H1 (cell line): Measurements from ENCODE around the gene NEK9. TPM values are rescaled to one million over a fixed set of nuclear protein-coding genes. Genes with fewer than 3 reads are reported as not detected.

Source experiments
- CTCF ChIA-PET: fragments of 300-600 bp; sonication (Branson Sonifier 250); formaldehyde crosslinking; loops from one replicate; lab custom pipeline; 2021; ENCODE audit not compliant: partially characterized antibody; lab: Charles Lee
- POLR2A ChIA-PET: fragments of 300-600 bp; sonication (Branson Sonifier 250); formaldehyde crosslinking; loops from one replicate; lab custom pipeline; 2021; ENCODE audit warnings: inconsistent platforms; ENCODE audit not compliant: partially characterized antibody; lab: Charles Lee
- DNase-seq, 2 experiments: peaks; one replicate each; pipeline versions ENCODE4 v3.0.0 to v3.0.0-alpha.2; 2010 to 2022; ENCODE audit warnings: low spot score in 2 of 2, low read depth in 1 of 2, mixed read lengths in 1 of 2
- FAIRE-seq: peaks from 2 replicates; lab custom pipeline; 2011; peaks lifted over from hg19 to GRCh38; lab: Jason Lieb, UNC
- H2AFZ ChIP-seq: 2 replicates; pipeline ENCODE4 v1.8.1; 2012; ENCODE audit warnings: low read length, inconsistent platforms
- H2AK5ac ChIP-seq: 2 replicates; pipeline ENCODE4 v1.6.1; 2013; ENCODE audit warnings: low read depth, low read length
- H2BK120ac ChIP-seq: replicated peaks from 2 replicates; pipeline ENCODE3; 2013; ENCODE audit warnings: low read depth, low read length, inconsistent platforms
- H2BK12ac ChIP-seq: 2 replicates; pipeline ENCODE4 v1.6.1; 2013; ENCODE audit warnings: low read depth, low read length
- H2BK15ac ChIP-seq: 2 replicates; pipeline ENCODE4 v1.6.1; 2013; ENCODE audit warnings: low read length
- H2BK20ac ChIP-seq: 2 replicates; pipeline ENCODE4 v1.6.1; 2013; ENCODE audit warnings: low read length
- H2BK5ac ChIP-seq: 2 replicates; pipeline ENCODE4 v1.6.1; 2013; ENCODE audit warnings: low read depth, low read length
- H3K14ac ChIP-seq: 2 replicates; pipeline ENCODE4 v1.6.1; 2013; ENCODE audit warnings: inconsistent platforms; ENCODE audit not compliant: insufficient read length
- H3K18ac ChIP-seq: 2 replicates; pipeline ENCODE4 v1.6.1; 2013; ENCODE audit warnings: low read length; ENCODE audit errors: extremely low read depth
- H3K23ac ChIP-seq: 2 replicates; pipeline ENCODE4 v1.6.1; 2013; ENCODE audit warnings: inconsistent platforms; ENCODE audit not compliant: insufficient read length
- H3K23me2 ChIP-seq: 2 replicates; pipeline ENCODE4 v1.6.1; 2013; ENCODE audit warnings: low read depth, low read length
- H3K27ac ChIP-seq: 2 replicates; pipeline ENCODE4 v1.6.1; 2011; ENCODE audit warnings: low read depth, low read length, inconsistent platforms
- H3K27me3 ChIP-seq, 4 experiments: replicated peaks in 1 of 4; 1 replicate in 1 of 4; 2 replicates in 3 of 4; pipeline versions ENCODE4 v1.6.1 to v1.8.1; 2011 to 2013; ENCODE audit warnings: low read length in 3 of 4, mild to moderate bottlenecking in 3 of 4, inconsistent platforms in 2 of 4, mixed read lengths in 2 of 4, moderate library complexity in 1 of 4; ENCODE audit not compliant: control insufficient read depth in 3 of 4, insufficient read depth in 3 of 4; ENCODE audit errors: extremely low read depth in 1 of 4
- H3K36me3 ChIP-seq, 4 experiments: 2 replicates each; pipeline versions ENCODE4 v1.6.1 to v1.8.1; 2011 to 2013; ENCODE audit warnings: mild to moderate bottlenecking in 4 of 4, low read length in 3 of 4, moderate library complexity in 2 of 4, control low read depth in 1 of 4, inconsistent platforms in 1 of 4; ENCODE audit not compliant: insufficient read depth in 4 of 4, control insufficient read depth in 2 of 4
- H3K4ac ChIP-seq: replicated peaks from 2 replicates; pipeline ENCODE3; 2013; ENCODE audit warnings: low read length, low read depth, mixed read lengths, inconsistent platforms; ENCODE audit not compliant: insufficient read length
- H3K4me1 ChIP-seq, 4 experiments: replicated peaks in 1 of 4; 1 replicate in 1 of 4; 2 replicates in 3 of 4; pipeline versions ENCODE4 v1.6.1 to v1.8.1; 2011 to 2013; ENCODE audit warnings: low read length in 3 of 4, inconsistent platforms in 2 of 4, mixed read lengths in 1 of 4; ENCODE audit not compliant: insufficient read depth in 4 of 4, control insufficient read depth in 3 of 4
- H3K4me2 ChIP-seq, 2 experiments: 2 replicates each; pipeline versions ENCODE4 v1.6.1 to v1.8.1; 2011 to 2013; ENCODE audit warnings: low read depth in 2 of 2, low read length in 2 of 2, control low read depth in 1 of 2, inconsistent platforms in 1 of 2, mild to moderate bottlenecking in 1 of 2; ENCODE audit not compliant: insufficient read depth in 1 of 2
- H3K4me3 ChIP-seq, 4 experiments: fragments of 200-600, 300-600 bp in 1 of 4; sonication (generic), shearing (Covaris generic), sonication (Bioruptor Twin) in 1 of 4; 2 replicates each; pipeline versions ENCODE4 v1.5.1 to v1.8.1; 2011 to 2016; ENCODE audit warnings: low read length in 4 of 4, low read depth in 3 of 4, control low read depth in 2 of 4, inconsistent platforms in 2 of 4, mild to moderate bottlenecking in 2 of 4, mixed read lengths in 1 of 4, moderate library complexity in 1 of 4; ENCODE audit not compliant: insufficient read depth in 2 of 4; ENCODE audit errors: extremely low read depth in 1 of 4
- H3K56ac ChIP-seq: replicated peaks from 2 replicates; pipeline ENCODE3; 2013; ENCODE audit warnings: low read depth, mild to moderate bottlenecking, mixed read lengths, low read length, inconsistent platforms; ENCODE audit not compliant: insufficient read length
- H3K79me1 ChIP-seq: 2 replicates; pipeline ENCODE4 v1.6.1; 2013; ENCODE audit warnings: low read depth, low read length, control low read depth
- H3K79me2 ChIP-seq, 2 experiments: 2 replicates each; pipeline versions ENCODE4 v1.6.1 to v1.8.1; 2012 to 2013; ENCODE audit warnings: low read length in 2 of 2, mild to moderate bottlenecking in 2 of 2, inconsistent platforms in 1 of 2; ENCODE audit not compliant: insufficient read depth in 2 of 2, control insufficient read depth in 1 of 2
- H3K9ac ChIP-seq, 4 experiments: replicated peaks in 1 of 4; 1 replicate in 1 of 4; 2 replicates in 3 of 4; pipeline versions ENCODE4 v1.6.1 to v1.8.1; 2011 to 2013; ENCODE audit warnings: low read depth in 3 of 4, low read length in 3 of 4, control low read depth in 2 of 4, mild to moderate bottlenecking in 2 of 4, moderate library complexity in 2 of 4, inconsistent platforms in 1 of 4; ENCODE audit errors: extremely low read depth in 1 of 4
- H3K9me3 ChIP-seq, 2 experiments: 2 replicates each; pipeline versions ENCODE4 v1.6.1 to v1.8.1; 2012 to 2013; ENCODE audit warnings: mild to moderate bottlenecking in 2 of 2, moderate library complexity in 2 of 2, control low read depth in 1 of 2, inconsistent platforms in 1 of 2, low read depth in 1 of 2, low read length in 1 of 2, mixed read lengths in 1 of 2; ENCODE audit not compliant: insufficient read depth in 2 of 2
- H4K20me1 ChIP-seq, 2 experiments: replicated peaks in 1 of 2; 2 replicates each; pipeline versions ENCODE3 to v1.8.1; 2011 to 2013; ENCODE audit warnings: inconsistent platforms in 2 of 2, low read length in 2 of 2, mild to moderate bottlenecking in 1 of 2; ENCODE audit not compliant: insufficient read depth in 2 of 2, control insufficient read depth in 1 of 2
- H4K5ac ChIP-seq: 2 replicates; pipeline ENCODE4 v1.6.1; 2013; ENCODE audit warnings: low read length, low read depth, mixed read lengths, inconsistent platforms; ENCODE audit not compliant: insufficient read length
- H4K8ac ChIP-seq: 2 replicates; pipeline ENCODE4 v1.8.0; 2013; ENCODE audit warnings: mild to moderate bottlenecking, moderate library complexity, low read length, inconsistent platforms; ENCODE audit not compliant: insufficient read depth; ENCODE audit errors: extremely low read depth
- H4K91ac ChIP-seq: replicated peaks from 2 replicates; pipeline ENCODE3; 2013; ENCODE audit warnings: low read length, mixed read lengths, inconsistent platforms; ENCODE audit not compliant: insufficient read length
- ASH2L ChIP-seq: fragments of 200-600, 300-600 bp; sonication (generic); IDR thresholded peaks from one replicate; pipeline ENCODE4 v1.7.1; 2017; ENCODE audit warnings: low read length
- CBX5 ChIP-seq: fragments of 300-800, 300-1000 bp; sonication (generic); IDR thresholded peaks from 2 replicates; pipeline ENCODE4 v1.7.1; 2016; ENCODE audit warnings: antibody characterized with exemption, low read length, low read depth
- E2F6 ChIP-seq: IDR thresholded peaks from 2 replicates; pipeline ENCODE4 v1.6.1; 2012; ENCODE audit warnings: inconsistent platforms
- GABPA ChIP-seq: IDR thresholded peaks from 2 replicates; pipeline ENCODE4 v1.6.1; 2011; ENCODE audit warnings: mild to moderate bottlenecking, low read length, moderate library complexity, borderline replicate concordance; ENCODE audit not compliant: insufficient read depth
- GTF2F1 ChIP-seq: IDR thresholded peaks from 2 replicates; pipeline ENCODE4 v1.6.1; 2012; ENCODE audit warnings: low read depth, low read length, improper control_type of control experiment, borderline replicate concordance
- MAX ChIP-seq: IDR thresholded peaks from 2 replicates; pipeline ENCODE4 v1.6.1; 2012; ENCODE audit warnings: inconsistent platforms
- RBBP5 ChIP-seq: IDR thresholded peaks from 2 replicates; pipeline ENCODE4 v1.7.1; 2012; ENCODE audit warnings: low read depth, mild to moderate bottlenecking, inconsistent platforms, low read length, moderate library complexity, borderline replicate concordance
- RFX5 ChIP-seq: IDR thresholded peaks from 2 replicates; pipeline ENCODE4 v1.6.1; 2011; ENCODE audit warnings: low read depth, low read length, improper control_type of control experiment, borderline replicate concordance
- RNF2 ChIP-seq: fragments of 200-900, 300-1000 bp; sonication (generic); IDR thresholded peaks from 2 replicates; pipeline ENCODE4 v1.7.1; 2016; ENCODE audit warnings: borderline replicate concordance, low read depth, mild to moderate bottlenecking, antibody characterized with exemption, low read length; ENCODE audit not compliant: poor library complexity, severe bottlenecking; ENCODE audit errors: missing control alignments
- RXRA ChIP-seq: IDR thresholded peaks from 2 replicates; pipeline ENCODE4 v1.6.1; 2011; ENCODE audit warnings: low read depth, mild to moderate bottlenecking, low read length, moderate library complexity; ENCODE audit not compliant: insufficient read depth
- SUZ12 ChIP-seq: fragments of 200-600 bp; sonication (generic); IDR thresholded peaks from 2 replicates; pipeline ENCODE4 v1.6.1; 2012; ENCODE audit warnings: mild to moderate bottlenecking, inconsistent platforms, low read length, moderate library complexity, mixed read lengths
- TBP ChIP-seq: IDR thresholded peaks from 2 replicates; pipeline ENCODE4 v1.6.1; 2011; ENCODE audit warnings: low read depth, low read length, improper control_type of control experiment
- WGBS, 2 experiments: shearing (Covaris generic) in 1 of 2; methylation state at CpG; one replicate each; pipeline versions ENCODE4 v1.1.6 to v1.1.7; 2013 to 2015; ENCODE audit warnings: low lambda C conversion rate in 2 of 2, mixed read lengths in 2 of 2, inconsistent platforms in 1 of 2, low coverage in 1 of 2, missing lambda C conversion rate in 1 of 2; ENCODE audit not compliant: insufficient replicate concordance in 2 of 2, insufficient coverage in 1 of 2, insufficient read length in 1 of 2; ENCODE audit errors: extremely low coverage in 1 of 2, missing lambda C conversion rate in 1 of 2; 5-methylcytosine and 5-hydroxymethylcytosine counted together
- polyA plus RNA-seq, 7 experiments: library from polyadenylated mRNA; depleted of rRNA in 3 of 7; stranded (reverse) in 5 of 7; unstranded in 2 of 7; fragments of >200 nt in 5 of 7; fragments of 200-250 nt in 2 of 7; gene quantifications; 1 replicate in 5 of 7; 2 replicates in 1 of 7; 4 replicates in 1 of 7; pipeline versions ENCODE4 v1.2.1 to v1.2.3, GENCODE V29; 2011 to 2013; ENCODE audit warnings: missing spikeins in 2 of 7, mixed read lengths in 2 of 7
- total RNA-seq: library from RNA; stranded (reverse); fragmentation: NEBNext Ultra II Directional; extraction: Animal tissue kit (Norgen Biotek cat#: 25700); gene quantifications from 2 replicates; pipeline ENCODE4 v1.2.1, GENCODE V29; 2021

Gene NEK9
- total and polyA plus RNA-seq, 2 of the 8 experiments (the other 6 are each of a cell fraction or from before 2014, with no cell fraction given): 16.0 to 43.6 TPM

DNA sequence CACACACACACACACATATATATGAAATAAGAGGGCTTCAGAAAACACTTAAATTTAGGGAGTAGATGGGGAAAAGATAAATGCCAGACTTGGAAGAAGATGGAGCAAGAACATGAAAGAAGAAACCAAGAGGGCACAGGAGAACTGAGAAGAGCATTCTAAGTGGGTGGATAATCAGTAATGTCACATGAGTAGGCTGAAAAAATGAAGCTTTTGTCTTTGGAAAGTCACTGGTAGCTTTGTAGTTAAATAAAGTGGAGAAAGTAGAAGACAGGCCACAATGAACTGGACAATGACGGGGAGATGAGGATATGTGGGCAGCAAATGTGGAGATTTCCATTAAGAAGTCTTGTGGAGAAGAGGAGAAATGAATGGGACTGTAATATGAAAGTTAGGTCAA is 59.6 kb downstream of the NEK9 start:
- H2BK20ac ChIP-seq: no peak overlapping the region
- peaks cover 0 to 19% of the 10 kb centered on the region in 2 experiments; a peak in 2 of 4 replicates for H3K79me2 ChIP-seq
- no peak overlapping the region for H2AFZ ChIP-seq
- no peak overlapping the region for H3K27ac ChIP-seq
- peaks cover 7% of the 10 kb centered on the region for H3K79me1 ChIP-seq
- peak overlapping the region in 1 of 2 experiments; percentile 6; a peak in 2 of 4 replicates for H3K4me2 ChIP-seq
- no peak overlapping the region for H3K56ac ChIP-seq
- DNase-seq (no peak), FAIRE-seq (no peak)
- H4K91ac ChIP-seq: no peak overlapping the region
- H3K14ac ChIP-seq: no peak overlapping the region
- no peak overlapping the region for H2BK12ac ChIP-seq
- H3K4ac ChIP-seq: no peak overlapping the region
- no peak overlapping the region for H2AK5ac ChIP-seq
- H3K9ac ChIP-seq: no peak overlapping the region
- no peak overlapping the region for H4K8ac ChIP-seq
- no peaks in the 10 kb centered on the region for H4K20me1 ChIP-seq
- H3K36me3 ChIP-seq: no peaks in the 10 kb centered on the region
- H3K4me1 ChIP-seq: peaks cover 0 to 3% (median under 1%) of the 10 kb centered on the region in 4 experiments; a peak in 2 of 7 replicates
- H2BK120ac ChIP-seq: no peak overlapping the region
- H3K18ac ChIP-seq: no peak overlapping the region
- H3K4me3 ChIP-seq: no peak overlapping the region
- no peak overlapping the region for H2BK5ac ChIP-seq
- H3K9me3 ChIP-seq: no peaks in the 10 kb centered on the region
- WGBS, 2 experiments: 83% methylated on average over 1 of the region's 1 CpG; no CpG with 5 or more reads in 1 of the 2 experiments
- H4K5ac ChIP-seq: no peak overlapping the region
- peaks cover 14% of the 10 kb centered on the region for H3K23me2 ChIP-seq
- POLR2A ChIA-PET: interaction anchor here (1.0 to 3.9 kb wide), 3 partner anchors 11 to 29 kb away, joined by 3 to 15 read pairs (median 4); partner anchors contain the start of gene MLH3
- no peak overlapping the region for H3K23ac ChIP-seq
- no peaks in the 10 kb centered on the region for H3K27me3 ChIP-seq
- CTCF ChIA-PET: interaction anchor here (0.9 to 5.6 kb wide), 5 partner anchors 11 to 122 kb away, joined by 3 to 39 read pairs (median 3); no protein-coding TSS in a partner anchor
- no peak overlapping the region for H2BK15ac ChIP-seq
- no peak for TF ChIP-seq RBBP5
- no peak for TF ChIP-seq MAX
- TF ChIP-seq GABPA: no peak
- TF ChIP-seq RNF2: no peak
- no peak for TF ChIP-seq GTF2F1
- no peak for TF ChIP-seq ASH2L
- no peak for TF ChIP-seq TBP
- no peak for TF ChIP-seq RFX5
- TF ChIP-seq SUZ12: no peak
- TF ChIP-seq CBX5: no peak
- no peak for TF ChIP-seq RXRA
- TF ChIP-seq E2F6: no peak
